Measurements from ENCODE around the gene RAB10.

The RAB10 gene

GRCh38 chr2:26178246-26178645, 144.4 kb downstream of the RAB10 start:
- H3K27me3 ChIP-seq (ENCODE audit: low read depth, low read length) = no peaks in the 10 kb centered on the region
- H3K9ac ChIP-seq (ENCODE audit: low read length) = peak overlapping the region; percentile 68
- no peaks in the 10 kb centered on the region for H3K36me3 ChIP-seq (replicated peaks; ENCODE audit: low read depth, low read length)
- no peaks in the 10 kb centered on the region for H3K9me3 ChIP-seq (ENCODE audit: insufficient read depth, low read length)
- peak overlapping the region; percentile 95; the same call in 1 of the 2 replicates for H2AFZ ChIP-seq (ENCODE audit: low read depth, low read length)
- H3K4me1 ChIP-seq (ENCODE audit: low read length) = peaks cover 20% of the 10 kb centered on the region
- H3K4me3 ChIP-seq (ENCODE audit: low read length) = peak overlapping the region; percentile 88
- peak overlapping the region; percentile 99 for H3K4me2 ChIP-seq (ENCODE audit: low read length)
- no peak for TF ChIP-seq EZH2phosphoT487 (IDR thresholded peaks at IDR 0.05; ENCODE audit: low read depth)
- TF ChIP-seq, protein P1, sequence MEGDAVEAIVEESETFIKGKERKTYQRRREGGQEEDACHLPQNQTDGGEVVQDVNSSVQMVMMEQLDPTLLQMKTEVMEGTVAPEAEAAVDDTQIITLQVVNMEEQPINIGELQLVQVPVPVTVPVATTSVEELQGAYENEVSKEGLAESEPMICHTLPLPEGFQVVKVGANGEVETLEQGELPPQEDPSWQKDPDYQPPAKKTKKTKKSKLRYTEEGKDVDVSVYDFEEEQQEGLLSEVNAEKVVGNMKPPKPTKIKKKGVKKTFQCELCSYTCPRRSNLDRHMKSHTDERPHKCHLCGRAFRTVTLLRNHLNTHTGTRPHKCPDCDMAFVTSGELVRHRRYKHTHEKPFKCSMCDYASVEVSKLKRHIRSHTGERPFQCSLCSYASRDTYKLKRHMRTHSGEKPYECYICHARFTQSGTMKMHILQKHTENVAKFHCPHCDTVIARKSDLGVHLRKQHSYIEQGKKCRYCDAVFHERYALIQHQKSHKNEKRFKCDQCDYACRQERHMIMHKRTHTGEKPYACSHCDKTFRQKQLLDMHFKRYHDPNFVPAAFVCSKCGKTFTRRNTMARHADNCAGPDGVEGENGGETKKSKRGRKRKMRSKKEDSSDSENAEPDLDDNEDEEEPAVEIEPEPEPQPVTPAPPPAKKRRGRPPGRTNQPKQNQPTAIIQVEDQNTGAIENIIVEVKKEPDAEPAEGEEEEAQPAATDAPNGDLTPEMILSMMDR (IDR thresholded peaks at IDR 0.05; ENCODE audit: low read depth, low read length) = no peak
- no peaks in the 10 kb centered on the region for H4K20me1 ChIP-seq (ENCODE audit: insufficient read depth, low read length)
- H3K27ac ChIP-seq (ENCODE audit: low read length) = no peak overlapping the region
- H3K79me2 ChIP-seq (ENCODE audit: low read length) = no peaks in the 10 kb centered on the region

GRCh38 chr2:26178746-26179436, 145.0 kb downstream of the RAB10 start:
- Histone ChIP-seq H3K9ac (ENCODE audit: low read length) (peak overlapping the region; percentile 68), H3K27me3 (ENCODE audit: low read depth, low read length) (no peaks in the 10 kb centered on the region), H3K9me3 (ENCODE audit: insufficient read depth, low read length) (no peaks in the 10 kb centered on the region), H3K27ac (ENCODE audit: low read length) (no peak overlapping the region), H3K4me3 (ENCODE audit: low read length) (peak overlapping the region; percentile 88), H2AFZ (ENCODE audit: low read depth, low read length) (peak overlapping the region; percentile 95), H3K4me1 (ENCODE audit: low read length) (peaks cover 20% of the 10 kb centered on the region), H4K20me1 (ENCODE audit: insufficient read depth, low read length) (no peaks in the 10 kb centered on the region), H3K36me3 (replicated peaks; ENCODE audit: low read depth, low read length) (no peaks in the 10 kb centered on the region), H3K4me2 (ENCODE audit: low read length) (peak overlapping the region; percentile 99), H3K79me2 (ENCODE audit: low read length) (no peaks in the 10 kb centered on the region)
- TF ChIP-seq EZH2phosphoT487 (IDR thresholded peaks at IDR 0.05; ENCODE audit: low read depth) = no peak
- TF ChIP-seq, protein P1 (IDR thresholded peaks at IDR 0.05; ENCODE audit: low read depth, low read length) = peak; percentile 5; the same call in 1 of the 2 replicates

GRCh38 chr2:26179446-26179913, 145.6 kb downstream of the RAB10 start:
- H3K4me2 ChIP-seq (ENCODE audit: low read length) = peak overlapping the region; percentile 99
- TF ChIP-seq, protein P1 (IDR thresholded peaks at IDR 0.05; ENCODE audit: low read depth, low read length) = no peak
- no peak for TF ChIP-seq EZH2phosphoT487 (IDR thresholded peaks at IDR 0.05; ENCODE audit: low read depth)
- no peaks in the 10 kb centered on the region for H4K20me1 ChIP-seq (ENCODE audit: insufficient read depth, low read length)
- no peaks in the 10 kb centered on the region for H3K79me2 ChIP-seq (ENCODE audit: low read length)
- no peaks in the 10 kb centered on the region for H3K9me3 ChIP-seq (ENCODE audit: insufficient read depth, low read length)
- peak overlapping the region; percentile 68 for H3K9ac ChIP-seq (ENCODE audit: low read length)
- H3K36me3 ChIP-seq (replicated peaks; ENCODE audit: low read depth, low read length) = no peaks in the 10 kb centered on the region
- peak overlapping the region; percentile 88 for H3K4me3 ChIP-seq (ENCODE audit: low read length)
- H3K27ac ChIP-seq (ENCODE audit: low read length) = no peak overlapping the region
- peaks cover 20% of the 10 kb centered on the region for H3K4me1 ChIP-seq (ENCODE audit: low read length)
- no peaks in the 10 kb centered on the region for H3K27me3 ChIP-seq (ENCODE audit: low read depth, low read length)
- H2AFZ ChIP-seq (ENCODE audit: low read depth, low read length) = peak overlapping the region; percentile 95

DNA sequence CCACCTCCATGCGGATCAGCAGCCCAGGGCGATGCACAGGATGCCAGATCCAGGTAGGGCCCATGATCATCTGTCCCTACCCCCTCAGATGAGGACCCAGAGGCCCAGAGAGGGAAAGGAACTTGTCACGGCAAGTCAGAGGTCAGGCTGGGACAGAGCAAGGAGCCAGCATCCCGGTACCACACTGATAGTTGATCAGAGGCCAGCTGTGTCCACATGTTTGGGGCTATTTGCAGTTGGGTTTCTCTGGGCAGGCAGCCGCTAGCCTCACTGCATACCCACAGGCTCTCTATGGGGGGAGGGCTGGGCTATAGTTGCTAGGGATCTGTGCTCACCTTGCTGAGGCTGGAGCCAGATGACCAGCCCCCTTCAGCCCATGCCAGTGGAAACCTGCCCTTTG, 148.6 kb downstream of the RAB10 start:
- H4K20me1 ChIP-seq (ENCODE audit: insufficient read depth, low read length) = no peaks in the 10 kb centered on the region
- H3K36me3 ChIP-seq (replicated peaks; ENCODE audit: low read depth, low read length) = no peaks in the 10 kb centered on the region
- no peak overlapping the region for H2AFZ ChIP-seq (ENCODE audit: low read depth, low read length)
- no peak overlapping the region for H3K4me3 ChIP-seq (ENCODE audit: low read length)
- H3K27me3 ChIP-seq (ENCODE audit: low read depth, low read length) = no peaks in the 10 kb centered on the region
- no peaks in the 10 kb centered on the region for H3K9me3 ChIP-seq (ENCODE audit: insufficient read depth, low read length)
- no peak for TF ChIP-seq EZH2phosphoT487 (IDR thresholded peaks at IDR 0.05; ENCODE audit: low read depth)
- TF ChIP-seq, protein P1 (IDR thresholded peaks at IDR 0.05; ENCODE audit: low read depth, low read length) = no peak
- H3K4me2 ChIP-seq (ENCODE audit: low read length) = no peak overlapping the region
- no peak overlapping the region for H3K9ac ChIP-seq (ENCODE audit: low read length)
- no peak overlapping the region for H3K27ac ChIP-seq (ENCODE audit: low read length)
- peaks cover 6% of the 10 kb centered on the region for H3K4me1 ChIP-seq (ENCODE audit: low read length)
- H3K79me2 ChIP-seq (ENCODE audit: low read length) = no peaks in the 10 kb centered on the region
